HS-5 (cell line): ENCODE data around the gene GLIS2.

Source experiments
- DNase-seq: peaks from one replicate; pipeline ENCODE4 v3.0.0-alpha.2; 2012; ENCODE audit warnings: low read depth

The GLIS2 gene

DNA sequence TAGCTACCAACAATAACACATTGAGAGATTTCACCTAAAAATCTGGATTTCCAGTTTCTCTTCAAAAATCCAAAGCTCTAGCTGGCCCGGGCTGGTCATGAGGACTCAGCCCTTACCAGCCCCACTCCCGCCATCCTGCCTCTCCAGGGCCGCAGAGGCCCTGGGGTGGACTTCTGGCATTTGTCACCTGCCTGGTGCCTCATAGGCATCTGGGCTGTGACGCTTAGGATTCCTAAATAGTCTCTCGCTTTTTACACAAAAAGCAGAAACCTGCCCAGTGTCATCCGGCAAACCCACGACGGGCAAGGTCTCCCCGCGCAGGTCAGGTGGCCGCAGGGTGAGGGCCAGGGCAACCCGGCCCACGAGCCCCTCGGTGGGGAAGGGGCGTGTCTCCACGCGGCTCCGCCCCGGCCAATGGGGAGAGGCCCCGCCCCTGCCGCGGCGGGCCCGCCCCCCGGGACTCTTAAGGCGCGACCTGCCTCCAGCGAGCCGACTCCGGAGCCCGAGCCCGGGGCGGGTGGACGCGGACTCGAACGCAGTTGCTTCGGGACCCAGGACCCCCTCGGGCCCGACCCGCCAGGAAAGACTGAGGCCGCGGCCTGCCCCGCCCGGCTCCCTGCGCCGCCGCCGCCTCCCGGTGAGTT is 55.6 kb downstream of the GLIS2 start, which contains the start of gene VASN:
Gene VASN, plus strand, starts transcription at position 492 of the 644 bp plus-strand sequence. CDS start 9,030 bp downstream, outside the sequence.
- DNase-seq: no peak

DNA sequence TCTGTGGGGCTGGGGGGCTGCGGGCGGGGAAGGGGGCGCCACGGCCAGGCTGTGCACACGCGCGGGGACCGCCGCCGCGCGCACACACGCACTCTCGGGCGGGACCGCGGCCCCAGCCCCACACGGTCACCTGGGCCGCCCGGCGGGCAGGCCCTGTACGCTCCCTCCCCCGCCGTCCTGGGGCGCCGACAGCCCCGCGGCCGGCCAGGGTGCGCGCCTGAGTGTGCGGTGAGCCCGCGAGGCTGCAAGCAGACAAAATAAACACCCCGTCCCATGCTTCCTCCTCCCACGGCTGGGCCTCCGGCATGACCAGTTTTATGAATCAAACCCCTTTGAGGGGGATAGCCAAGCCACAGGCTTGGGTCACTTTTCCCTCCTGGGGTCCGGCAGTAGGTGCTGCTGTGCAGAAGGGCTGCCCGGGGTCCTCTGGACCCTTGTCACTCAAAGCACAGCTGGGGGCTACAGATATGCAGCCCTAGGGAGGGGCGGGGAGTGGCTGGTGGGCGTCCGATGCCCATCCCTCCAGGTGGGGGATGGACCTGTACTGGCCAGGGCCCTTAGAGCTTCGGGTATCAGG is 56.2 kb downstream of the GLIS2 start:
- DNase-seq: no peak

DNA sequence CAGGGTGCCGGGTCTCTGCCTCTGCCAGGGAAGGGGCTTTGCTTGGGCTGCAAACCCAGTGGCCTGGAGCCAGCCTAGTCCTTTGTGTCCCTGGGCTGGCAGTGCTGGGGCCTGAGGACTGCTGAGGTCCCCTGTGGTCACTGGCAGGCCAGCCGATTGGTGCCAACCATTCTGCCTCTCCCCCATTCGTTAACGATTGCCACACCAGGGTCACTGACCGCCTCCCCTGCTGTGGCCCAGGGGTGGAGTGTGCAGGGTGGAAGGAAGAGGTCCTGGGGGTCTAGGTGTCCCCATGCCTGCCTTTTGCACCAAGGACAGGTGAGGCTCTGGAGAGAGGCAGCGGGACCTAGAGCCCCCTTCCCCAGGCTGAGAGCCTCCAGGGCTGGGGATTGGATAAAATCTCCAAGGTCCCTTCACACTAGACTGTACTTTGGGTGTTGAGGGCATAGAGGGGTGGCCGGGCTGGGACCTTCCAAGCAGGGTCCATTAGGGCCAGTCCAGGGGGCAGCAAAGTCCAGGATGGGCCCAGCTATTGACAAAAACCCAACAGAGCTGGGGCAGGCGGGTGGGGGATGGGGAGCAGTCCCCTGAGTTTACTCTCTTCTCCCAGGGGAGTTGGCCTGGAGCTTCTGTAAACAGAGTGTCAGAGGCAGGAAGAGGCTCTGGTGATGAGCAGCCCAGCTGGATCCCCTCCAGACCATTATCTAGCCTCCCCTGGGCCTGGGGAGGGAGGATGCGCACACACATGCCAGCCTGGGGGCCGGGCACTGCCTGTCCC is 56.9 kb downstream of the GLIS2 start:
- DNase-seq: no peak

DNA sequence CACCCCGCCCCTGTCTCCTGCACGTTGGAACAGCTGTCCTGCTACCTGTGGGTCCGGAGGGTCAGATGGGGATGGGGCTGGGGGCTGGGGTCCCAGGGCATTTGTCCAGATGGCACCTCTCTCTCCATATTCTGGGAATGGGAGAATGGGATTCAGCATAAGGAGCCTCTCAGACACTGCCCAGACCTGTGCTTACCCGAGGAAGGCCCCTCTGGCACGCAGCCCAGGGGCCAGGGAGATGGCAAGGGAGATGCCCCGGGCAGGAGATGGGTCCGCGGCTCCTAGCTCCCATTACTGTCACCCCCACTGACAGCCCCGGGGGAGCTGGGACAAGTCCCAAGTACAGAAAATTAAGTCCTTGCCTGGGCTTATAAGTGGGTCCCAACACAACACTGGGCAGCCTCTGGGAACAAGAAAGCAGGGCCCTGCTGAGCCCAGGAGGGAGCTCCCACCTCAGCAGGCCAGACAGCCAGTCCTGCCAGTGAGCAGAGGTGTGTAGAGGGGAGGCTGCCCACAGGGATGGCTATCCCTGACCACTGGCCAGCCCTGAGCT is 57.6 kb downstream of the GLIS2 start:
- no peak for DNase-seq

DNA sequence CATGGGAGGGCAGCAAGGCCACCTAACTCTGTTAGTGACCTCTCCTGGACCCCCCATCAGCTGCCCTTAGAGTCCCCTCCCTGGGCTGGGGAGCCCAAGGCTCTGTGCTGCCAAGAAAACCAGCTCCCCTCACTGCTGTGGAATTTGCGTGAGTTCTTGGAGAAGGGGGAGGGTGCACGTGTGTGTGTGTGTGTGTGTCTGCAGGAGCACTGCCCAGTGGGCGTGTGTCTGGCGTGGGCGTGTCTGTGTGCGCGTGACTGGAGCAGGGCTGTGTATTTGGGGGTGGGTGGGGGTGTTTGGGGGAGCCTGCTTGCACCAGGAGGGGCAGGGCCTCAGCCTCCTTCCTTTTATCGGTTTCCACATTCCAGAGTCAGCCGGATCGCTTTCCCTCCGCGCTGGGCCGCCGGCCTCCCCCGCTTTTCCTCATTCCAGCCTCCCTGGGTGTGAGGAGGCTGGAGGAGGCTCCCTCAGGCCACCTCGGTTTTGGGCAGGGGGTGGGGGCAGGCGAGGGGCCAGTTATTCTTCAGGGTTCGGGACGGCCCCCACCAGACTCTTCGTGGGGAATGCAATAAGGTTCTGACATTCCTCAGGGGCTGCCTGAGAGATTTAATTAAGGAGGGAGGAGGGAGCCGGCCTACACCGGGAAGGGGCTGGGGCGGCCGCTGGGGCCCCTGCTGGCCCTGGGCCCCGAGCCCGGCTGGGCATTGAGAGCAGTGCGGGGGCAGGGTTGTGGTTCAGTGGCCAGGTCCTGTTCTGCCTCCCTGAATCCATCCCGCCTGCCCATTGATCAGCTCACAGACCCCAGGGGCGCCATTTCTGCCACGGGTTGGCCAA is 58.3 kb downstream of the GLIS2 start:
- peak; percentile 61 for DNase-seq

DNA sequence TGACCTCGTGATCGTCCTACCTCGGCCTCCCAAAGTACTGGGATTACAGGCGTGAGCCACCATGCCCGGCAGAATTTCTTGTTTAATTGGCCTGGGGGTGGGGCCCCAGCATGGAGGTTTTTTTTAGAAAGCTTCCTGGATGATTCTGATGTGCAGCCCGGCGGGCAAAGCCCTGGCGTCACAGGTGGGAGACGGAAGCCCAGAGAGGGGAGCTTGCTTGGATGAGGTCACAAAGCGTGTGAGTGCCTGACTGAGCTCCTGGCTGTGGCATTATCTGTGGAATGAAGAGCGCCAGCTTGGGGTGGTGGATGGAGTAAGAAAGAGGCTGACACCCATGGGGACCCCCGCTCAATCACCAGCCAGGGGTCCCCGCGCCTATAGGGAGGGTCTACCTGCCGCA is 59.9 kb downstream of the GLIS2 start:
- DNase-seq: no peak

DNA sequence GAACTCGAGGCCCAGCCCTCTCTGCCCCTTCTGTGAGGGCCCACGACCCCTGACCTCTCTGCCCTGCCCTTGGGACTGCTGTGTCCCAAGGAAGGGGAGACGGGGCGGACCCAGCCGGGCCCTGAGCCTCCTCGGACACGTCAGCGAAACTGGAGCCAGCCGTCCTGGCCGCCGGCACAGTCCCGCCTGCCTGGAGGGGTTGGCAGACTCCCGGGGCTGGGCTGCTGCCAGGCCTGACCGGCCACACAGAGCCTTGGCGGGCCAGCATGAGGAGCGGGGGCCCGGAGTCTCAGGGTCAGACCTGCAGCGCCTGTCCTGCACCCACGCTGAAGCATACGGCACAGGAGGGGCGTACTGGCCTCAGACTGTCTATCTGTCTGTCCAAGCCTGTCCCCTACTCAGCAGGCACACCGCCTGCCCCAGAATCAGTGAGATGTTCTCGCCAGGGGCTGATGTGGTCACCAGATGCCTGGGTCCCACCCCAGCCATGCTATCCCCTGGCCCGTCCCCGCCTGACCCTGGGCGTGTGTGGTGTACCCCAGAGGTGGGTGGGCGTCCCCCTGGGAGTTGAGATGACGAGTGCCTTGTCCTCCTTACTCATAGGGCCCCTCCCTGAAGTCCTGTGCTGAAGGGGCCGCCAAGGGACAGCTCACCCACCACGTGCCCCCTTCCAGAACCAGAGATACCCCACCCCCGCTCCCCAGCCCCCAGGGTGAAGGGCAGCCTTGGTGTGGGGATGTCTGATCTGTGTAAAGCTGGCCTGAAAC is 60.4 kb downstream of the GLIS2 start:
- no peak for DNase-seq

DNA sequence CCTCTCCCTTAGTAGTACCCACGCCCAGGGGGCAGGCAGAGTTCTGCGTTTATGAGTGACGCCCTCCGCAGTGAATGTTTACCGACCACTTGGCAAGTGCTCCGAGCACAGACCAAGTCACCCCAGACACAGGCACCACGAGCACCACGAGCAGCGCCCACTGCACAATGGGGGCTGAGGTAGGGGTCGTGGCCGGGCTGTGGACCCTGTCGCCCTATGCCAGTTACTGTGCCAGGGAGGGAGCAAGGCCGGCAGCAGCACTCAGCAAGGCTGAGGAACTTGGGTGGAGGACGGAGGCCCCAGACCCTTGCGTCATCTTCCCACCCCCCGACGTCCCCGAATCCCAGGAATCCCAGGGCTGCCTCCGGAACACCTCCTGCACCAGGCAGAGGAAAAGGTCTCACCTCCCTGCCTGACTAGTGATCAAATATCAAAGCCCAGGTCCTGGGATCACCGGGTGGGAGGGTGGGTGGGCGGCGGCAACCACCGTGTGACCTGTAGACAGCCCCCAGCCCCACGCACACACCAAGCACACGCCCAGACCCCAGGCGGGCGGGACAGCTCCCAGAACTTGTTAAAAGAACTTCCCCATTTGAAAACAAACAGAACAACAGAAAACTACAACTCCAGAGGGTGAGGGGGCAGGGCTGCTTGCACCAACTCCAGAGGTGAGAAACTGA is 61.2 kb downstream of the GLIS2 start:
- no peak for DNase-seq

DNA sequence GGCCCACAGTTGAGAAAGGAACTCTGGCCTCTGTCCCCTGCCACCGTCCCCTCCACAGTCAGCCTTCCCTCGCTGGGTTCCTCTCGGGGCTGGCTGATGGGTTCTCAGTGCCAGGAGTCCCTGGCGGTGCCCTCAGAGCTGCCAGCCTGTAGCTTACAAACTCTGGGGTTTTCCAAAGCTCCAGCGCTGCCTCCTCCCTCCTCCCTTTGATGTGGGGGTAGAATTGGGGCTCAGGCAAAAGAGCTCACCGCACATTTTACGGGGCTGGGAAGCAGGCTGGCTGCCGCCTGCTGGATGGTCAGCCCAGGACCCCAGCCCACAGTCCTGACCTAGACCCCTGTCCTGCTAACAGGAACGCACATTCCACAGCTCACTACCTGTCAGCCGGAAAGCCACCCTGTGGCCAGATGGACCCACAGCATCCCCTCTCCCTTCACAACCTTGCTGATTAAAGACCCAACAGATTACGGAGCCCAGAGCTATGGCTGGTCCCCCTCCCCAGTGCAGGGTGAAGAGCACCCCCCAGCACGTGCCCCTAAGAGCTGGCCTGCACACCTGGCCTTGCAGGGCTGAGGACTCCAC is 61.8 kb downstream of the GLIS2 start:
- no peak for DNase-seq

DNA sequence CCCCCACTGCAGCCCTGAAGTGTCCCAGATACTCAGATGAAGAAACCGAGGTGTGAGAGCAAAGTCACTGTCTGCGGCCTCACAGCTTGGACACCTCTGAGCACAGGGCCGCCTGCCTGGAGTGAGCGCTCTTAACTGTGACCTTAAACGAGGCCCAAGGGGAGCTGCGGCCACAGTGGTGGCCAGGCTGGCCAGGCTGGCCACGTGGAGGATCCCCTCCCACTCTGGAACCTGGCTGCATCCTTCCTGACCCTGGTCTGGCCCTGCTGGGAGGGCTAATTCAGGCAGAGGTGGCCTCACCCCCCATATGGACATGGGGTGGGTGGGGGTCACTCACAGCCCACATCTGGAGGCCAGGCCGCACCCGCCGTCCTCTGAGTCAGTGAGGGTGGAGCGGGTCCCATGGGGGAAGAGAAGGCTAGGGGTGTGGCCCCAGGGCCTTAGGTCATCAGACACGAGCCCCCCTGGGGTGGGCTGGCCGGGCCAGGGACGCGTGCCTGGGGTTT is 62.3 kb downstream of the GLIS2 start:
- no peak for DNase-seq

DNA sequence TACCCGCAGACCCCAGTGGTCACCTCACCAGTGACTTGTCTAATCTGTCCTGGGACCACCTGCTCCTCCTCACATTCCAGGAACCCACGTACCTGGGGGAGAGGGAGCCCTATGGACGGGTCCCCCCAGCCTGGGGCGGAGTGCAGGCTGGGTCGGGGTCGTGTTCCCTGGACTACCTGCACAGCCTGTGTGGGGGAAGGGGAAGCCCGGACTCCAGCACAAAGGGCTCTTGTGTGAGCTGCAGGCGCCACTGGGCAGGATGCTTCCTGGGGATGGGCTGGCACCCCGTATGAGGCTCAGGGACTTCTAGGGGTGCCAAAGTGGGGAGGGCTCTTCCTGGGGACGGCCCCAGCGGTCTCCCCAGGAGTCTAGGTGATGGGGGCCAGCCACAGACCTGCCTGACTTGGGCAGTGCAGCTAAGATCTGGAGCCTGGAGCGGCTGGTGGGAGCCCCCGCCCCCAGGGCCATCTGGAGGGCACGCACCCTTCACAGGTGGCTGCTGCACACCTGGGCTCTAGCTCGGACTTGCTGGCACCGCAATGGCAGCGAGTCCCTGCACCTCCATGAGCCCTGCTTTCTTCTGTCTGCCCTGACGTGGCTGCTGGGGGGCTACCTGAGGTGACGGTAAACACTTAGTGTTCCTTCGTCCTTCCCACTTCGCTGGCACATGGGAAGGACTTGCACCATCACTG is 63.3 kb downstream of the GLIS2 start:
- DNase-seq: no peak

DNA sequence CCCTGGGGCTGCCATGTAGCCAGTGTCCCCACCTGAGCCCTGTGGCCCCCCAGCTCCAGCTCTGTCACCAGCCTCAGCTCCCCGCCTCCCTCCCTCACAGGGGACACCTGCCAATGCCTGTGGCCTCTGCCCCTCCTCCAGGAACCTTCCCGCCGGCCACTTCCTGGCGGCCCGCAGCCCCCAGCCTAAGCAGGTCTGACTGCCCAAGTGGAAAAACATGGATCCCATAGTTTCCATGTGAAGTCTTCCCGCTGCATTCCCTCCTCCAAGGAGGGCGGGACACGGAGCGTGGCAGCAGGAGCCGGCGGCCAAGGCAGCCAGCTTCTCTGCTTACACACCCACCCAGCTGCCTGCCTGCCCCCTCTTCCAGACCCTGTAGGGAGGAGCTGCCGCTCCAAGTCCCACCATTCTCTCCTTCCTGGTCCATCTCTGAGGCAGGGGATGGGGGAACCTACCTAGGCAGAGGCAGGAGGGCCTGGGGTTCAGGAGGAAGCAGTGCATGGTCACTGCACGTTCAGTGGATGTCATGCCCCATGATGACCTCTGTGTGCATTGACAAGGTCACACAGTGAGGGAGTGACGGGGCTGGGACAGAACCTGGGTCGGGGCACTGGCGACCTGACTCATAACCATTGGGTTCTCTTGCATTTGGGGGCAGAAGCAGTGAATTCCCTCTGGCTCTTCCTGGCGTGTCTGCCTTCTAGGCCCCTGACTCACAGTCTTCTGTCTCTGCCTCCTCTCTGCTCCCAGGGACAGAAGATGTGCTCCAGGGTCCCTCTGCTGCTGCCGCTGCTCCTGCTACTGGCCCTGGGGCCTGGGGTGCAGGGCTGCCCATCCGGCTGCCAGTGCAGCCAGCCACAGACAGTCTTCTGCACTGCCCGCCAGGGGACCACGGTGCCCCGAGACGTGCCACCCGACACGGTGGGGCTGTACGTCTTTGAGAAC is 64.5 kb downstream of the GLIS2 start:
- no peak for DNase-seq

DNA sequence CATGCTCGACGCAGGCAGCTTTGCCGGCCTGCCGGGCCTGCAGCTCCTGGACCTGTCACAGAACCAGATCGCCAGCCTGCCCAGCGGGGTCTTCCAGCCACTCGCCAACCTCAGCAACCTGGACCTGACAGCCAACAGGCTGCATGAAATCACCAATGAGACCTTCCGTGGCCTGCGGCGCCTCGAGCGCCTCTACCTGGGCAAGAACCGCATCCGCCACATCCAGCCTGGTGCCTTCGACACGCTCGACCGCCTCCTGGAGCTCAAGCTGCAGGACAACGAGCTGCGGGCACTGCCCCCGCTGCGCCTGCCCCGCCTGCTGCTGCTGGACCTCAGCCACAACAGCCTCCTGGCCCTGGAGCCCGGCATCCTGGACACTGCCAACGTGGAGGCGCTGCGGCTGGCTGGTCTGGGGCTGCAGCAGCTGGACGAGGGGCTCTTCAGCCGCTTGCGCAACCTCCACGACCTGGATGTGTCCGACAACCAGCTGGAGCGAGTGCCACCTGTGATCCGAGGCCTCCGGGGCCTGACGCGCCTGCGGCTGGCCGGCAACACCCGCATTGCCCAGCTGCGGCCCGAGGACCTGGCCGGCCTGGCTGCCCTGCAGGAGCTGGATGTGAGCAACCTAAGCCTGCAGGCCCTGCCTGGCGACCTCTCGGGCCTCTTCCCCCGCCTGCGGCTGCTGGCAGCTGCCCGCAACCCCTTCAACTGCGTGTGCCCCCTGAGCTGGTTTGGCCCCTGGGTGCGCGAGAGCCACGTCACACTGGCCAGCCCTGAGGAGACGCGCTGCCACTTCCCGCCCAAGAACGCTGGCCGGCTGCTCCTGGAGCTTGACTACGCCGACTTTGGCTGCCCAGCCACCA is 65.4 kb downstream of the GLIS2 start:
- DNase-seq: no peak

DNA sequence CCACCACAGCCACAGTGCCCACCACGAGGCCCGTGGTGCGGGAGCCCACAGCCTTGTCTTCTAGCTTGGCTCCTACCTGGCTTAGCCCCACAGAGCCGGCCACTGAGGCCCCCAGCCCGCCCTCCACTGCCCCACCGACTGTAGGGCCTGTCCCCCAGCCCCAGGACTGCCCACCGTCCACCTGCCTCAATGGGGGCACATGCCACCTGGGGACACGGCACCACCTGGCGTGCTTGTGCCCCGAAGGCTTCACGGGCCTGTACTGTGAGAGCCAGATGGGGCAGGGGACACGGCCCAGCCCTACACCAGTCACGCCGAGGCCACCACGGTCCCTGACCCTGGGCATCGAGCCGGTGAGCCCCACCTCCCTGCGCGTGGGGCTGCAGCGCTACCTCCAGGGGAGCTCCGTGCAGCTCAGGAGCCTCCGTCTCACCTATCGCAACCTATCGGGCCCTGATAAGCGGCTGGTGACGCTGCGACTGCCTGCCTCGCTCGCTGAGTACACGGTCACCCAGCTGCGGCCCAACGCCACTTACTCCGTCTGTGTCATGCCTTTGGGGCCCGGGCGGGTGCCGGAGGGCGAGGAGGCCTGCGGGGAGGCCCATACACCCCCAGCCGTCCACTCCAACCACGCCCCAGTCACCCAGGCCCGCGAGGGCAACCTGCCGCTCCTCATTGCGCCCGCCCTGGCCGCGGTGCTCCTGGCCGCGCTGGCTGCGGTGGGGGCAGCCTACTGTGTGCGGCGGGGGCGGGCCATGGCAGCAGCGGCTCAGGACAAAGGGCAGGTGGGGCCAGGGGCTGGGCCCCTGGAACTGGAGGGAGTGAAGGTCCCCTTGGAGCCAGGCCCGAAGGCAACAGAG is 66.3 kb downstream of the GLIS2 start:
- DNase-seq: no peak

DNA sequence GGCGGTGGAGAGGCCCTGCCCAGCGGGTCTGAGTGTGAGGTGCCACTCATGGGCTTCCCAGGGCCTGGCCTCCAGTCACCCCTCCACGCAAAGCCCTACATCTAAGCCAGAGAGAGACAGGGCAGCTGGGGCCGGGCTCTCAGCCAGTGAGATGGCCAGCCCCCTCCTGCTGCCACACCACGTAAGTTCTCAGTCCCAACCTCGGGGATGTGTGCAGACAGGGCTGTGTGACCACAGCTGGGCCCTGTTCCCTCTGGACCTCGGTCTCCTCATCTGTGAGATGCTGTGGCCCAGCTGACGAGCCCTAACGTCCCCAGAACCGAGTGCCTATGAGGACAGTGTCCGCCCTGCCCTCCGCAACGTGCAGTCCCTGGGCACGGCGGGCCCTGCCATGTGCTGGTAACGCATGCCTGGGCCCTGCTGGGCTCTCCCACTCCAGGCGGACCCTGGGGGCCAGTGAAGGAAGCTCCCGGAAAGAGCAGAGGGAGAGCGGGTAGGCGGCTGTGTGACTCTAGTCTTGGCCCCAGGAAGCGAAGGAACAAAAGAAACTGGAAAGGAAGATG is 67.0 kb downstream of the GLIS2 start:
- DNase-seq: no peak
